PC-9 (cell line): ENCODE results near the gene TBCE. TPM values are rescaled to one million over a fixed set of nuclear protein-coding genes. Genes with fewer than 3 reads are reported as not detected.

Experiments
- BruUV-seq: library from RNA; stranded (reverse); fragments of 400-500 nt; replicated peaks from 2 replicates; lab custom pipeline; 2021; lab: Mats Ljungman, UMichigan
- CTCF ChIA-PET: fragments of 300-600 bp; sonication (Branson Sonifier 250); formaldehyde crosslinking; loops from one replicate; lab custom pipeline; 2022; ENCODE audit warnings: antibody characterized with exemption; lab: Charles Lee
- POLR2A ChIA-PET: fragments of 300-600 bp; sonication (Branson Sonifier 250); formaldehyde crosslinking; loops from one replicate; lab custom pipeline; 2022; ENCODE audit warnings: antibody characterized with exemption; ENCODE audit not compliant: unreplicated experiment; lab: Charles Lee
- DNase-seq, 2 experiments: peaks; one replicate each; pipeline versions ENCODE4 v3.0.0 to v3.0.0-alpha.2; 2015 to 2022; ENCODE audit warnings: mixed read lengths in 1 of 2
- H2AFZ ChIP-seq: fragments of 200-600 bp; sonication (generic); 2 replicates; pipeline ENCODE4 v1.8.1; 2017; ENCODE audit warnings: antibody characterized with exemption
- H3F3A ChIP-seq: fragments of 200-600 bp; sonication (generic); 2 replicates; pipeline ENCODE4 v1.8.1; 2017; ENCODE audit warnings: antibody characterized with exemption, mild to moderate bottlenecking, low read depth; ENCODE audit not compliant: insufficient read depth
- H3K27ac ChIP-seq: fragments of 200-600 bp; sonication (generic); 2 replicates; pipeline ENCODE4 v1.6.1; 2016; ENCODE audit warnings: mixed run types
- H3K27me3 ChIP-seq: fragments of 200-600 bp; sonication (generic); 2 replicates; pipeline ENCODE4 v1.6.1; 2016; ENCODE audit warnings: low read depth, mixed run types; ENCODE audit not compliant: insufficient read depth
- H3K36me3 ChIP-seq: fragments of 200-600 bp; sonication (generic); 2 replicates; pipeline ENCODE4 v1.6.1; 2016; ENCODE audit warnings: low read depth, mixed run types
- H3K4me1 ChIP-seq: fragments of 200-600 bp; sonication (generic); replicated peaks from 2 replicates; pipeline ENCODE4 v1.6.1; 2016; ENCODE audit warnings: mixed run types; ENCODE audit not compliant: insufficient read depth
- H3K4me2 ChIP-seq: fragments of 200-600 bp; sonication (generic); 2 replicates; pipeline ENCODE4 v1.6.1; 2017; ENCODE audit warnings: mixed run types
- H3K4me3 ChIP-seq: fragments of 200-600 bp; sonication (generic); 2 replicates; pipeline ENCODE4 v1.6.1; 2016; ENCODE audit warnings: mixed run types
- H3K79me2 ChIP-seq: fragments of 200-600 bp; sonication (generic); 2 replicates; pipeline ENCODE4 v1.6.1; 2017; ENCODE audit warnings: low read depth, mixed run types
- H3K9me2 ChIP-seq: fragments of 200-600 bp; sonication (generic); 2 replicates; pipeline ENCODE4 v1.8.1; 2017; ENCODE audit warnings: mild to moderate bottlenecking; ENCODE audit not compliant: insufficient read depth
- H3K9me3 ChIP-seq: fragments of 200-600 bp; sonication (generic); 2 replicates; pipeline ENCODE4 v1.8.1; 2016; ENCODE audit warnings: low read depth; ENCODE audit not compliant: insufficient read depth
- H4K20me1 ChIP-seq: fragments of 200-600 bp; sonication (generic); 2 replicates; pipeline ENCODE4 v1.8.1; 2017; ENCODE audit not compliant: insufficient read depth
- EZH2 ChIP-seq: fragments of 200-600 bp; sonication (generic); IDR thresholded peaks from 2 replicates; pipeline ENCODE4 v1.8.0; 2017; ENCODE audit warnings: antibody characterized with exemption, low read depth
- intact Hi-C: fragments of 100-400 bp; cut with micrococcal nuclease; formaldehyde crosslinking; loops from one replicate; pipeline ENCODE4 v1.10.0; 2022; ENCODE audit not compliant: unreplicated experiment
- total RNA-seq: library from RNA; stranded (reverse); gene quantifications from 2 replicates; pipeline ENCODE4 v1.2.3, GENCODE V29; 2021
- TF ChIP-seq, protein P1 (sequence below): fragments of 200-600 bp; sonication (generic); conservative IDR thresholded peaks from 2 replicates; pipeline ENCODE4 v1.6.1; 2017; ENCODE audit warnings: mixed run types, antibody characterized with exemption, mild to moderate bottlenecking, moderate library complexity

Gene TBCE
- total RNA-seq, 1 experiment from 2014 or later, result 18.9 TPM

- peaks cover 63% of the 10 kb centered on the region for H3K4me1 ChIP-seq
- H3K27ac ChIP-seq, result peak overlapping the region; percentile 84; the same call in 1 of the 2 replicates
- no peak overlapping the region for H3K4me3 ChIP-seq
- no peaks in the 10 kb centered on the region for H3K9me2 ChIP-seq
- H3K27me3 ChIP-seq, result no peaks in the 10 kb centered on the region
- H4K20me1 ChIP-seq, result no peaks in the 10 kb centered on the region
- POLR2A ChIA-PET, result no interaction called here
- no peaks in the 10 kb centered on the region for H3K9me3 ChIP-seq
- peaks cover 58% of the 10 kb centered on the region for H3K79me2 ChIP-seq
- no peak overlapping the region for H3K4me2 ChIP-seq
- no peak overlapping the region for H2AFZ ChIP-seq
- no peak for DNase-seq
- CTCF ChIA-PET, result no interaction called here
- no peaks in the 10 kb centered on the region for H3K36me3 ChIP-seq
- TF ChIP-seq EZH2, result no peak
- TF ChIP-seq, protein P1, sequence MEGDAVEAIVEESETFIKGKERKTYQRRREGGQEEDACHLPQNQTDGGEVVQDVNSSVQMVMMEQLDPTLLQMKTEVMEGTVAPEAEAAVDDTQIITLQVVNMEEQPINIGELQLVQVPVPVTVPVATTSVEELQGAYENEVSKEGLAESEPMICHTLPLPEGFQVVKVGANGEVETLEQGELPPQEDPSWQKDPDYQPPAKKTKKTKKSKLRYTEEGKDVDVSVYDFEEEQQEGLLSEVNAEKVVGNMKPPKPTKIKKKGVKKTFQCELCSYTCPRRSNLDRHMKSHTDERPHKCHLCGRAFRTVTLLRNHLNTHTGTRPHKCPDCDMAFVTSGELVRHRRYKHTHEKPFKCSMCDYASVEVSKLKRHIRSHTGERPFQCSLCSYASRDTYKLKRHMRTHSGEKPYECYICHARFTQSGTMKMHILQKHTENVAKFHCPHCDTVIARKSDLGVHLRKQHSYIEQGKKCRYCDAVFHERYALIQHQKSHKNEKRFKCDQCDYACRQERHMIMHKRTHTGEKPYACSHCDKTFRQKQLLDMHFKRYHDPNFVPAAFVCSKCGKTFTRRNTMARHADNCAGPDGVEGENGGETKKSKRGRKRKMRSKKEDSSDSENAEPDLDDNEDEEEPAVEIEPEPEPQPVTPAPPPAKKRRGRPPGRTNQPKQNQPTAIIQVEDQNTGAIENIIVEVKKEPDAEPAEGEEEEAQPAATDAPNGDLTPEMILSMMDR, result no peak
- intact Hi-C loops, result no loop called here
- BruUV-seq, result no TSS peak
- H3F3A ChIP-seq, result peaks cover 58% of the 10 kb centered on the region
Observed at GRCh38 chr1:235401251-235401650, 34.0 kb downstream of the TBCE start.

DNA sequence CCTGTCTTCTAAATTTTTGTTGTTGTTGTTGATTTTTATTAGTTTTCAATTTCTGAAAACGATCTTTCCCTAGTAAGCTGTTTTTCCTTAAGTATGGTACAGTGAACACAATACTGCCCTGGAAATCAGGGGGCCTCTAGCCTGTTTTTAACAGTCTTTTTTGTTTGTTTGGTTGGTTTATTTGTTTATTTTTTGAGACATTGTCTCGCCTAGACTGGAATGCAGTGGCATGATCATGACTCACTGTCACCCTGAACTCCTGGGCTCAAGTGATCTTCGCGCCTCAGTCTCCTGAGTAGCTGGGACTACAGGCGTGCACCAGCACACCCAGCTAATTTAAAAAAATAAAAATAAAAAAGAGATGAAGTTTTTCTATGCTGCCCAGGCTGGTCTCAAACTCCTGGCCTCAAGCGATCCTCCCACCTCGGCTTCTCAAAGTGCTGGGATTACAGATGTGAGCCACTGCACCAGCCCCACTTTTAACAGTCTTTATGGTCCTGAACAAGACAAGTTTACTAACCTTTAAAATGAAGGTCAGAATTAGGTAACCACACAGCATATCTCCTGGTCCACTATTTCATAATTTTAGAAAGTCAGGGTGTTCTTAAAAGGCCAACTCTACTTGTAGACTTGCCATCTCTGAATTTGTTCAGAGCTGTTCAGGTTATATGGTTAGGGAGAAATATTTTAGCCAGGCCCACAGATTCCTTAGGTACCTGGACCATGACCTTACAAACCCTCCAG, 35.4 kb downstream of the TBCE start:
- Histone ChIP-seq H3K4me1 (peaks cover 55% of the 10 kb centered on the region), H3K9me2 (no peaks in the 10 kb centered on the region)
- CTCF ChIA-PET, result no interaction called here

DNA sequence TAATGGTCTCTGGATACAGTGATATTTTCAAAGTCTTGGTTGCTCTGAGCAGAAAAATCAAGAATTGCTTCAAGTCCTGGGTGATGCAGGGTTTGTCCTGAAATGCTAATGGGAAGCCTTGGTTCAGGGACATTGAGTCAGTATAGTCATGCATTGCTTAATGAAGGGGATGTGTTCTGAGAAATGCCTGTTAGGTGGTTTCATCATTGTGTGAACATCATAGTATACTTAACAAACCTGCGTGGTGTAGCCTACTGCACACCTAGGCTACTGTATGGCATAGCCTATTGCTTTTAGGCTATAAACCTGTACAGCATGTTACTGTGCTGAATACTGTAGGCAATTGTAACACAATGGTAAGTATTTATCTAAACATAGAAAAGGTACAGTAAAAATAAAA, 36.4 kb downstream of the TBCE start:
- peak overlapping the region; percentile 84; the same call in 1 of the 2 replicates for H3K27ac ChIP-seq
- no peaks in the 10 kb centered on the region for H3K9me2 ChIP-seq
- CTCF ChIA-PET, result interaction anchor here (0.8 kb wide), 1 partner anchor 13 kb away, joined by 8 read pairs; no protein-coding TSS in a partner anchor
- BruUV-seq, result no TSS peak
- H3K79me2 ChIP-seq, result peaks cover 47% of the 10 kb centered on the region
- TF ChIP-seq, protein P1, result no peak
- no peak for DNase-seq
- H3F3A ChIP-seq, result peaks cover 41% of the 10 kb centered on the region
- H3K4me3 ChIP-seq, result no peak overlapping the region
- H4K20me1 ChIP-seq, result no peaks in the 10 kb centered on the region
- POLR2A ChIA-PET, result interaction anchor here (0.6 to 0.7 kb wide), 3 partner anchors 76 to 273 kb away, joined by 3 to 19 read pairs (median 6); partner anchors contain the start of gene ARID4B
- no peak overlapping the region for H3K4me2 ChIP-seq
- H2AFZ ChIP-seq, result no peak overlapping the region
- H3K36me3 ChIP-seq, result no peaks in the 10 kb centered on the region
- peaks cover 46% of the 10 kb centered on the region for H3K4me1 ChIP-seq
- intact Hi-C loops, result no loop called here
- H3K27me3 ChIP-seq, result no peaks in the 10 kb centered on the region
- H3K9me3 ChIP-seq, result no peaks in the 10 kb centered on the region

More for the DNA sequence above, 35.4 kb downstream of the TBCE start:
- no peak for TF ChIP-seq EZH2
- TF ChIP-seq, protein P1, result no peak
- no peaks in the 10 kb centered on the region for H3K9me3 ChIP-seq
- no peaks in the 10 kb centered on the region for H4K20me1 ChIP-seq
- peak; percentile 65 to 81 for DNase-seq
- POLR2A ChIA-PET, result interaction anchor here (0.5 to 0.7 kb wide), 3 partner anchors 52 to 262 kb away, joined by 3 to 4 read pairs (median 3); no protein-coding TSS in a partner anchor
- no peaks in the 10 kb centered on the region for H3K36me3 ChIP-seq
- no peak overlapping the region for H2AFZ ChIP-seq
- H3K27ac ChIP-seq, result peak overlapping the region; percentile 84
- H3K79me2 ChIP-seq, result peaks cover 53% of the 10 kb centered on the region
- peaks cover 50% of the 10 kb centered on the region for H3F3A ChIP-seq
- H3K4me3 ChIP-seq, result no peak overlapping the region
- peak overlapping the region; percentile 52 for H3K4me2 ChIP-seq
- intact Hi-C loops, result no loop called here
- H3K27me3 ChIP-seq, result no peaks in the 10 kb centered on the region
- TSS peak; percentile 26 for BruUV-seq
